ENCODE results near the gene C8G.

DNA sequence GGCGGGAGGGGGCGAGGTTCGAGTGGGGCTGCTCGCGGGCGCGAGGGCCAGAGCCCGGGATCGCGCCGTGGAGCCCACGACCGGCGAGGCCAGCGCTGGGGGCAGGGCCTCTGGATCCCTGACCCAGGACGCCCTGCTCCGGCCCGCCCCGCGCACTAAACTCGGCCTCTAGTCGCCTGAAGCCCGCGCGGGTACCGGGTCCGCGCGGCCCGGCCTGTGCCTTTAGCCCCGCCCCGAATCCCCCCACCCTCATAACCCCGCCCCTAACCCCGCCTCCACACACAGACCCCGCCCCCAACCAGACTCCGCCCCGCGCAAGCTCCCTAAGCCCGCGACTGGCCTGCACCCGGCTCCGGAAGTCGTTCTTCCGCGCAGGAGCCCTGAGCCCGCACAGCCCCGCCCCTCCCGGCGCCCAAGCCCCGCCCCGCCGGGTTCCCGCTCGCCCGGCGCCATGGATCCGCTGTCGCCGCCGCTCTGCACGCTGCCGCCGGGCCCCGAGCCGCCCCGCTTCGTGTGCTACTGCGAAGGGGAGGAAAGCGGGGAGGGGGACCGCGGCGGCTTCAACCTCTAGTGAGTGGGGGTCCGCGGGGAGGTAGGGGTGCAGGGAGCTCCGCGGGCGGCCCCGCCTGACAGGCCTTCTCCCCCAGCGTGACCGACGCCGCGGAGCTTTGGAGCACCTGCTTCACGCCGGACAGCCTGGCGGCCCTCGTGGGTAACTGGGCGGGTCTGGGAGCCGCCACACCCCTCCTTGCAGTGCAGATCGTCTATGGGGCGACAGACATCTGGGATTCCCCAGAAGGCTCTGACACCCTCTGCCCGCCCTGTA is 47.2 kb downstream of the C8G start, which contains the start of gene PAXX:
- TF ChIP-seq RCOR1 (IDR thresholded peaks at IDR 0.05; ENCODE audit: insufficient replicate concordance, low read length): no peak
- no peak for TF ChIP-seq CTCF (conservative IDR thresholded peaks at IDR 0.05; ENCODE audit: low read depth, low read length)
- TF ChIP-seq SMC3 (IDR thresholded peaks at IDR 0.05; ENCODE audit: low read depth, low read length): no peak
- TF ChIP-seq POLR2A (IDR thresholded peaks at IDR 0.05; ENCODE audit: low read depth, low read length): no peak
- no peak for TF ChIP-seq RAD21 (IDR thresholded peaks at IDR 0.05; ENCODE audit: low read length)
- TF ChIP-seq FOS (IDR thresholded peaks at IDR 0.05; ENCODE audit: low read depth, low read length): no peak

Data from IMR-90 (cell line).